NCI-H2081 treated with DMSO at 0.1 percent for 48 hours (cell line): ENCODE measurements around the gene XG.
"Not testable (repeated sequence)": the region's sequence is repeated elsewhere in the genome, so short reads cannot be mapped to it uniquely, and the experiment has no call there.

Experiments used
- DNase-seq: peaks from one replicate; lab custom pipeline; 2025; lab: John Stamatoyannopoulos, UW

XG gene

GRCh38 chrX:2780472-2781225 lies 28.8 kb downstream of the XG start:
- not testable (repeated sequence) for DNase-seq

DNA sequence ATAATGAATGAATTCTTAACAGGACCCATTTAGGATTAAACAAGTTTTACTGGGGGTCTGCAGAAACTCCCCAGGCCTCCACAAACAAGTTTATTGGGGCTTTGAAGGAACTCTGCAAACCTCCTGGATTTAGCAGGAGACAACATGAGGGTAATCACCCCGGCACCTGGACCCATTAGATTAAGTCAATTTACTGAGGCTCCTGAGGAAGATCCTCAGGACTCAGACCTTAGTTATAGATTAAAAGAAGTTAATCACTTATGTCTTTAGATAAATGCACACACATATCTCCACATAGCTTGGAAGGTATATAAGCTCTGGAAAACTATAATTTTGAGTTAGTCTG lies 29.4 kb downstream of the XG start:
- no peak for DNase-seq

DNA sequence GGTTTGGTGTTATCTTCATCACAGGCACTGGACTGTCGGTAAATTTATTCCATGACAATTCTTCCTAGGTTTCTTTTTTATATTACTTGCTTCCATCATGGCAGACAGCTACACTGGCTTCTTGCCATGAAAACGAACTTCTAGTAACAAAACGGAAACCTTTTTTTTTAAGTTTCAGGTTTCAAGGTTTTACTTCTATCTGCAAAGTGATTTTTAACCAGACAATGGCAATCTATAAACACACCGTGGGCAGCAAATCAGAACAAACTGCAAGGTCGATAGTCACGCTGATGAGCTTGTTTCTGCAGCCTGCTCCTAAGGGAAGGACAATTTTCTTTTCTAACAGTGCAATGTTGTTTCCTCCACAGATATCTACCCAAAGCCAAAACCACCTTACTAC lies 29.9 kb downstream of the XG start:
- no peak for DNase-seq

GRCh38 chrX:2782171-2782570 lies 30.3 kb downstream of the XG start:
- DNase-seq, result no peak

DNA sequence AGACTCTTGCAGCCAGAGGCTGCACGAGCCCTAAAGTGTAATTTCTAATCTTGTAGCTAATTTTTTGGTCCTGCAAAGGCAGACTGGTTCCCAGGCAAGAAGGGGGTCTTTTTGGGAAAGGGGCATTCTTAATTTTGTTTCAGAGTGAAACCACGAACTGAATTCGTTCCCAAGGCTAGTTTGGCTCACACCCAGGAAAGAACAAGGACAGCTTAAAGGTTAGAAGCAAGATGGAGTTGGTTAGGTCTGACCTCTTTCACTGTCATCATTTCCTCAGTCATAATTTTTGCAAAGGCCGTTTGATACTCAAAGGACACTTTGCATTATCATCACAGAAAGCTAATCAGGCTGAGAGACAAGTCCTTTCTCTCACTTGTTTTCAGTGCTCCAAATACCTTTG lies 30.9 kb downstream of the XG start:
- no peak for DNase-seq

DNA sequence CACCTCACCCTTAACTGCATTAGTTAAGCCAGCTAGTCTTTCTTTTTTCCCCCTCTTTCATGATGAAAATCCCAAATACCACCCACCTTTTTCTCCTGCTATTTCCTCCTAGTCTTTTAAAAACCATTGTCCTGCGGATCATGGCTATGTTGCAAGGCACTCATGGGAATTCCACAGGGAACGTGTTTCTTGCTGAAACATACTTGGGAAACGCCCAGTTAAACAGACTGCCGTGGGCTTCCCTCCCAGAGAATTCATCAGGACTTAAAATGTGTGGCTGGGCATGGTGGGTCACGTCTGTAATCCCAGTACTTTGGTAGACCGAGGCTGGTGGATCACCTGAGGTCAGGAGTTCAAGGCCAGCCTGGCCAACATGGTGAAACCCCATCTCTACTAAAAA lies 32.2 kb downstream of the XG start:
- DNase-seq, result no peak

DNA sequence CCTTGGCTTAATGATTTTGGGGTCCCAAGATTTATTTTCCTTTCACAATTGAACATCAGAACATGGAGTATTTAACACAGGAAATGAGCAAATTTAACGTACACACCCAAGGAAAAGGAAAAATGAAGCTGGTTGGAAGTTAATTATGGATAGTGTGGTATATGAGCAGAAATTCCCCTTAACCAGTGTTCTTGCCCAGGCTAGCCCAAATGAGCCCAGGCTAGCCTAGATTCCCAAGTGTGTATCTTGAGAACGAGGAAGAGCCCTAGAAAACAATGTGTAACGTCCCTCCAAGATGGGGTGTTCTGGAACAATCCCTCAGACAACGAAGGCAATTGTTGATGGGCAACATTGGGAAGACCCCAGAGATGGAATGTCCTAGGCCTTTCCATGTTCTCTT lies 33.7 kb downstream of the XG start:
- no peak for DNase-seq

DNA sequence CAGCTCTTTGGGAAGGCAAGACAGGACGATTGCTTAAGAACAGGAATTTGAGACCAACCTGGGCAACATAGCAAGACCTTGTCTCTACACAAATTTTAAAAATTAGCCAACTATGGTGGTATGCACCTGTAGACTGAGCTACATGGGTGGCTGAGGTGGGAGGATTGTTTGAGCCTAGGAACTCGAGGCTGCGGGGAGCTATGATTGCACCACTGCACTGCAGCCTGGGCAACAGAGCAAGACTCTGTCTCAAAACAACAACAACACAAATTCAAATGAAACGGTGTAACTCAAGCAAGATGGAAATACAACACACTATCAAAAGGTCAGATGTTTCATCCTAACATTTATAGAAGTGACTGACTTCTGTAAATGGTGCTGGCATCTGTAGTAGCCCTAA lies 37.1 kb downstream of the XG start:
- DNase-seq, result no peak

DNA sequence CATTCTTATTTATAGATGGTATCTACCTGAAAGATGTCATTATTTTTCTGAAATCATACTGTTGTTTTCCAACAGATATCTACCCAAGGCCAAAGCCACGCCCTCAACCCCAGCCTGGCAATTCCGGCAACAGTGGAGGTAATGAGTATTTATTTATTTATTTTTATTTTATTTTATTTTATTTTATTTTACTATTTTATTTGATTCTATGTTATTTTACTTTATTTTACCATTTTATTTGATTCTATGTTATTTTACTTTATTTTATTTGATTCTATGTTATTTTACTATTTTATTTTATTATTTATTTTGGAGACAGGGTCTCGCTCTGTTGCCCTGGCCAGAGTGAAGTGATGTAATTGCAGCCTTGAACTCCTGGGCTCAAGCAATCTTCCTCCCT lies 37.7 kb downstream of the XG start:
- DNase-seq, result no peak

DNA sequence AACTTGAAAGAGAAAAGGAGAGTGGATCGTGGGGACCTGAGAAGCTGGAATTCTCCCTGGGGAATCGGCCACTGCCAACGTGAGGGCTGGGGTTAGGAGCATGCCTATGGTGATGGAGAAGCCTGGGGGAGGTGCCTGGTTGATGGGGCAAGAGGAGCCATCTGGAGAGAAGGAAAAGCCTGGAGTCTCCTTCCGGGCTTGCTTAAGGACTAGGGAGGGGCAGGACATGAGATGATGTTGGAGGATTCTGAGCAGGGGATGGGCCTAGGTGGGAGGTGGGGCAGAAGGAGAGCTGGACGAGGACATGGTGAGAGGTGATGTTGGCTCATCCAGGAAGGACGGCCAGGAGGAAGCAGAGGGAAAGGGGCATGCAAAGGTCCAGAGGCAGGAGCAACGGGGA lies 41.9 kb downstream of the XG start:
- no peak for DNase-seq

GRCh38 chrX:2794336-2794735 lies 42.5 kb downstream of the XG start:
- DNase-seq, result no peak

- not testable (repeated sequence) for DNase-seq
Measured at GRCh38 chrX:2796808-2797207, 45.0 kb downstream of the XG start.

DNA sequence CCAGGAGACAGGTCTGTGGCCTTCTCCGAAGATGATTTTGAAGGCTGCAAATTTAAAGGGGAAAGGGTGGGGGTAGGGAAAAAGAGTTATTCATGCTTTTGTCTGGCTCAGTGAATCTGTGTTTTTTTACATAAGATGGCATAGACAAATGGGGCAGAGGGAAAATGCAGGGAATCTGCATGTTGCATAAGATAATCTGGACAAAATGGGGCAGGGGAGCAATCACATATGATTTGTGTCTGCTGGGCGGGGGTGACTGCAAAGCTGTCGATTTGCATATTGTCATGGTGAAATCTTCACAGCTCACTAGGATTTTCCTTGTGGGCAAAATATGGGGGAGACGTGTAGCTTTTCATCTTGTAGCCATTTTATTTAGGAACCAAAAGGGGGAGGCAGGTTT lies 47.5 kb downstream of the XG start:
- DNase-seq, result no peak

GRCh38 chrX:2799980-2800379 lies 48.1 kb downstream of the XG start:
- not testable (repeated sequence) for DNase-seq

DNA sequence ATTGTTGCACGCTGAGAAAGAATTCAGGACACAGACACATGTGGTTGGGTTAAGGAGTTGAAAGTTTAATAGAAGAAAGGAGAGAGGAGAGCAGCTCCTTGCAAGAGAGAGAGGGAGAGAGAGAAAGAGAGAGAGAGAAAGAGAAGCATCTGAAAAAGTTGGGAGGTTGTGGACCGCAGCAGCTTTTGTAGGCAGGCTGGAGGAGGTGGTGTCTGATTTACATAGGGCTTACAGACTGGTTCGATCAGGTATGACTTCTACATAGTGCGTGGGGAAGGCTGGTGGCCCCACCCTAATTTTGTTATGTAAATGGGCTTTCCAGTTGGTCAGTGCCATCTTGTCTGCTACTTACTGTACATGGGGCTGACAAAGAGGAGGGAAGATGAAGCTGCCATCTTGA lies 49.4 kb downstream of the XG start:
- no peak for DNase-seq

DNA sequence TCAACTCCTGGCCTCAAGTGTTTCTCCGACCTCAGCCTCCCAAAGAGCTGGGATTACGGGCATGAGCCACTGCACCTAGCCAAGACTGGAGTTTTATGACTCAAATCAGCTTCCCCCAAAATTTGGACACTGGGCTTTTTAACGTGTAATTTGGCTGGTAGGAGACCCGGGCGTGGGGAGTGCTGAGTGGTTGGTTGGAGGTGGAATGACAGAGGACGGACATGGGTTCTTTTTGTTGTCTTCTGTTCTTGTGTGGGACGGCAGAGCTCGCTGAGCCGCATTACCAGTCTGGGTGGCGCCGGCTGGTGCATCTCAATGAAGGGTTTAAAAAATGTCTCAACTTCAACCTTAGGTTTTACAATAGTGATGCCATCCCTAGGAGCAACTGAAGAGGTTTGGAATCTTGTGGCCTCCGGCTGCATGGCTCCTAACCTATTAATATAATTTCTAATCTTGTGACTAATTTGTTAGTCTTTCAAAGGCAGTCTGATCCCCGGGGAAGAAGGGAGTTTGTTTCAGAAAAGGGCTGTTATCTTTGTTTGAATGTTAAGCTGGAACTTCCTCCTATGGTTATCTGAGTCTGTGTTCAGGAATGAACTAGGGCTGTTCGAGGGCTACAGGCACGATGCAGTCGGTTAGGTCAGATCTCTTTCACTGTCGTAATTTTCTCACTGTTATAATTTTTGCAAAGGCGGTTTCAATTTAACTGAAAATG lies 50.7 kb downstream of the XG start:
- not testable (repeated sequence) for DNase-seq

GRCh38 chrX:2803486-2803885 lies 51.6 kb downstream of the XG start:
- not testable (repeated sequence) for DNase-seq

DNA sequence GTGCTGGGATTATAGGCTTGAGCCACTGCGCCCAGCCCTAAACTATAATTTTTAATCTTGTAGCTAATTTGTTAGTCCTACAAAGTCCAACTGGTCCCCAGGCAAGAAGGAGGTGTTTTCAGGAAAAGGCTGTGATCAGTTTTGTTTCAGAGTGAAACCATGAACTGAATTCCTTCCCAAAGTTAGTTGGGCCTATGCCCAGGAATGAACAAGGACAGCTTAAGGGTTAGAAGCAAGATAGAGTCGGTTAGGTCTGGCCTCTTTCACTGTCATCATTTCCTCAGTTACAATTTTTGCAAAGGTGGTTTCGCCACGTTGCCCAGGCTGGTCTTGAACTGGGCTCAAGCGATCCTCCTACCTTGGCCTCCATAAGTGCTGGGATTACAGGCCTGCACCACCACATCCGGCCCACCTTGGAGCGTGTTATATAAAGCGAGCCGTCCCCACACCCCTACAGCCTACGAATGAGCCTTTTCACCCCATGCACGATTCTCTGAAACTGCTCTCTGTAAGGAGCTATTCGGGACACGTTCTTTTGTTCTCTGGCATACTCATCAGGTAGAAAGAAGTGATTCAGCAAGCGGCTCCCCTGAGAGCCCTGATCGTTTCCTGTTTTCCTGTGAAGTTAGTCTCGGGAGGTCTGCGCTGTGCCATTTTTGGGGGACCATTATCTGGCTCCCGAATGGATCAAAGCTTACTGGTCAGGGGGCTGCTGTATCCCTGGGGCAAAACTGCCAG lies 52.4 kb downstream of the XG start:
- not testable (repeated sequence) for DNase-seq

DNA sequence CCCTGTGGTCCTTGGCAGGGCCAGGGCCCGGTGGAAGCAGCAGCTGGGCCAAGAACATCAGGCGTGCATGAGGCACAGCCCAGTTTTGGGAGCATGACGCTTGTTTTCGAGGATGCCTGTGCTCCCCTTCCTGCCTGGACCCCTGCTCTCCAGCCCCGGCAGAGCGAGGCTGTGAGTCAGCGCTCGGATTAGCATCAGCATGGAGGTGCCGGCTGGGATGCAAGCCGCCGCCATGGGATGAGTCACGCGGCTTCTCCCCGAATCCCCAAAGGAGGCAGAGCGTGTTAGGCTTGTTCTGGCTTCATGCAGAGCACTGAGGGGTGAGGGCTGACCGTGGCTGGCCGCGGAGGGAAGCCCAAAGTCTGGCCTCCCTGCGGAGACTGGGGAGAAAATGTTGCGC lies 53.0 kb downstream of the XG start:
- DNase-seq, result not testable (repeated sequence)

DNA sequence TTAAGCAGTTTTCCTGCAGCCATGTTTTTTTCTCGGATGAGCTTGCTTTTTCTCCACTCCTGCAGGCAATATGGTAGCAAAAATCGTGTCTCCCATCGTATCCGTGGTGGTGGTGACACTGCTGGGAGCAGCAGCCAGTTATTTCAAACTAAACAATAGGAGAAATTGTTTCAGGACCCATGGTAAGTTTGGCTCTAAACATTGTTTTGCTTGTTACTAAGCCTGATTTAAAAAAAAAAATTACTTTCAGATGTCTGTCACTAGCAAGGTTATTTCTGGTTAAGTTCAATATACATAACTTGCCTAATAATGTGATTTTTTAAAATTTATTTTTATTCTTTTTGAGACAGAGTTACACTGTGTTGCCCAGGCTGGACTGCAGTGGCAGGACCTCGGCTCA lies 59.4 kb downstream of the XG start:
- no peak for DNase-seq

DNA sequence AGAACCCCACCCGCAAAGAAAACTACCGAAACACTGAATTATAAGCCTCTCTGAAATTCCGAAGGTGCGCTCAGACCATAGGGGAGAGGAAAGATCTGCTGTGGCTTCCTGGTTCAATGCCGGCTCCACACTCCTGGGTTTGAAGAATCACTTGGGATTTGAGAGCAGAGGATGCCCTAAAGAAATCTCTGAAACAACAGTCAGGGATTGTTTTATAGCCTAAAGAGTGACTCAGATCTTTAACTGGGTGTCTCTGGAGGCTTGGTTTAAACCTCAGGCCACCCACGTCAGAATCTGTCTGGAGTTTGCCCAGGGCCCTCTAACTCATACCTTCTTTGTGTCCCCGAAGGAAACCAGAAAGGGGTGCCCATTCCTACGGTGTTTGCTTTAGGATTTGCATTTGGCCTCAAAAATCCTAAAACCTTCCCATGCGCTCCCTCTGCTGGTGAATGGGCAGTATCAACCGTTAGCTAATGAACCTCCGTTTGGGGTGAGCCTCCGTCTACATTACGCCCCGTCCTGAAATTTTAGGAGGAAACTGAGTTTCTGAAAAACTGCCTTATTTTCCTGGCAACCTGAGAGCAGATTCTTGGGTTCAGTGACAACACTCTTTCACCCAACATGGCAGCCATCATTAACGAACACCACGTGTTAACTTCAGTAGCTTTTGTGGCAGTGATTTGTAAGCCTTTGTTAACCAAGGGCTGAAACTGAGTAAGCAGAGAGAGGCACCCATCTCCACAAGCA lies 60.5 kb downstream of the XG start:
- not testable (repeated sequence) for DNase-seq

DNA sequence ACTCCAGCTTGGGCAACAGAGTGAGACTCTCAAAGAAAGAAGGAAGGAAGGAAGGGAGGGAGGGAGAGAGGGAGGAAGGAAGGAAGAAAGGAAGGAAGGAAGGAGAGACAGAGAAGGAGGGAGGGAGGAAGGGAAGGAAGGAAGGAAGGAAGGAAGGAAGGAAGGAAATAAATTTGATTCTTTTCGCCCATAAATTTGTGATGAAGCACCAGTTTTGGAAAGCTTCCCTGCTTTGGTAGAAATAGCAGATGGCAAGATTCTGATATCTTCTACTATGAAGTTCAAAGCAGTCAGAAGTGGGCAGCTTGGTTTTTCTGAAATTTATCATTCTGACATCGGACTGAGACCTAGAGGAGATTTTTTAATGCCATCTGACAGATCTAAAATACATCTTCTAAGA lies 65.2 kb downstream of the XG start:
- no peak for DNase-seq
